IMR-90 (cell line): Measurements from ENCODE around the gene CGNL1. TPM values are rescaled to one million over a fixed set of nuclear protein-coding genes. Genes with fewer than 3 reads are reported as not detected.

Source experiments
- ATAC-seq: fragments of 200-7000 bp; cut with Tn5 transposase; 2 replicates; pipeline ENCODE4 v1.9.1; 2020; ENCODE audit warnings: low read depth, mild to moderate bottlenecking, moderate library complexity
- BruUV-seq: library from RNA; stranded (reverse); fragments of 400-500 nt; replicated peaks from 2 replicates; lab custom pipeline; 2021; lab: Mats Ljungman, UMichigan
- CTCF ChIA-PET: fragments of 300-600 bp; formaldehyde crosslinking; extraction: SDS; loops from one replicate; lab custom pipeline; 2021; ENCODE audit warnings: antibody characterized with exemption; lab: Yijun Ruan, JAX
- POLR2A ChIA-PET: fragments of 300-600 bp; sonication (Branson Sonifier 250); formaldehyde crosslinking; loops from one replicate; lab custom pipeline; 2022; ENCODE audit warnings: antibody characterized with exemption; ENCODE audit not compliant: unreplicated experiment; lab: Charles Lee
- DNase-seq: peaks from one replicate; pipeline ENCODE4 v3.0.0; 2013
- H2AFZ ChIP-seq: replicated peaks from 2 replicates; pipeline ENCODE3; 2013; ENCODE audit warnings: low read length, mild to moderate bottlenecking; ENCODE audit not compliant: poor library complexity
- H2AK5ac ChIP-seq: 2 replicates; pipeline ENCODE4 v1.6.1; 2013; ENCODE audit warnings: low read depth, low read length, inconsistent platforms
- H2AK9ac ChIP-seq: replicated peaks from 2 replicates; pipeline ENCODE3; 2013; ENCODE audit warnings: mild to moderate bottlenecking, low read depth, low read length, moderate library complexity; ENCODE audit not compliant: poor library complexity
- H2BK120ac ChIP-seq: 2 replicates; pipeline ENCODE4 v1.6.1; 2013; ENCODE audit warnings: low read depth, low read length, inconsistent platforms
- H2BK15ac ChIP-seq: 3 replicates; pipeline ENCODE4 v1.6.1; 2013; ENCODE audit warnings: low read depth, low read length, inconsistent platforms
- H2BK20ac ChIP-seq: 2 replicates; pipeline ENCODE4 v1.6.1; 2013; ENCODE audit warnings: low read depth, mild to moderate bottlenecking, inconsistent platforms, low read length, moderate library complexity
- H2BK5ac ChIP-seq: 2 replicates; pipeline ENCODE4 v1.6.1; 2013; ENCODE audit warnings: mild to moderate bottlenecking, low read depth, low read length, inconsistent platforms; ENCODE audit not compliant: poor library complexity, severe bottlenecking
- H3K14ac ChIP-seq: replicated peaks from 2 replicates; pipeline ENCODE4 v1.6.1; 2013; ENCODE audit warnings: low read depth, low read length, inconsistent platforms
- H3K18ac ChIP-seq: 2 replicates; pipeline ENCODE4 v1.6.1; 2013; ENCODE audit warnings: low read depth, low read length, control low read depth
- H3K23ac ChIP-seq: 2 replicates; pipeline ENCODE4 v1.6.1; 2013; ENCODE audit warnings: low read depth, low read length, inconsistent platforms
- H3K27ac ChIP-seq: 2 replicates; pipeline ENCODE4 v1.5.1; 2013; ENCODE audit warnings: mild to moderate bottlenecking, control low read depth, low read length; ENCODE audit not compliant: insufficient read depth
- H3K27me3 ChIP-seq: 2 replicates; pipeline ENCODE4 v1.6.1; 2013; ENCODE audit warnings: low read length; ENCODE audit not compliant: control insufficient read depth, insufficient read depth
- H3K36me3 ChIP-seq: 2 replicates; pipeline ENCODE4 v1.6.1; 2013; ENCODE audit warnings: low read length, mixed read lengths; ENCODE audit not compliant: control insufficient read depth, insufficient read depth
- H3K4ac ChIP-seq: 2 replicates; pipeline ENCODE4 v1.6.1; 2013; ENCODE audit warnings: low read depth, low read length, inconsistent platforms
- H3K4me1 ChIP-seq: 2 replicates; pipeline ENCODE4 v1.6.1; 2013; ENCODE audit warnings: low read length, mixed read lengths; ENCODE audit not compliant: control insufficient read depth, insufficient read depth
- H3K4me2 ChIP-seq: 2 replicates; pipeline ENCODE4 v1.6.1; 2013; ENCODE audit warnings: low read depth, mild to moderate bottlenecking, control low read depth, low read length, moderate library complexity
- H3K4me3 ChIP-seq: 2 replicates; pipeline ENCODE4 v1.5.1; 2013; ENCODE audit warnings: low read depth, mild to moderate bottlenecking, control low read depth, low read length, moderate library complexity; ENCODE audit not compliant: insufficient read depth
- H3K56ac ChIP-seq: 2 replicates; pipeline ENCODE4 v1.6.1; 2013; ENCODE audit warnings: low read length, inconsistent platforms; ENCODE audit not compliant: insufficient read depth; ENCODE audit errors: extremely low read depth
- H3K79me1 ChIP-seq, 2 experiments: 2 replicates each; pipeline ENCODE4 v1.6.1; 2013; ENCODE audit warnings: low read length in 2 of 2, inconsistent platforms in 1 of 2, low read depth in 1 of 2
- H3K9ac ChIP-seq: 2 replicates; pipeline ENCODE4 v1.6.1; 2013; ENCODE audit warnings: low read depth, low read length, control low read depth
- H3K9me1 ChIP-seq: 2 replicates; pipeline ENCODE4 v1.6.1; 2013; ENCODE audit warnings: low read length, inconsistent platforms; ENCODE audit not compliant: insufficient read depth
- H3K9me3 ChIP-seq: 2 replicates; pipeline ENCODE4 v1.6.1; 2013; ENCODE audit warnings: low read length; ENCODE audit not compliant: control insufficient read depth, insufficient read depth
- H4K20me1 ChIP-seq: 2 replicates; pipeline ENCODE4 v1.6.1; 2013; ENCODE audit warnings: low read length, inconsistent platforms; ENCODE audit not compliant: insufficient read depth
- H4K5ac ChIP-seq: 2 replicates; pipeline ENCODE4 v1.6.1; 2013; ENCODE audit warnings: mild to moderate bottlenecking, low read depth, low read length, control low read depth
- H4K8ac ChIP-seq, 2 experiments: 2 replicates each; pipeline ENCODE4 v1.6.1; 2013; ENCODE audit warnings: low read depth in 2 of 2, low read length in 2 of 2, control low read depth in 1 of 2, inconsistent platforms in 1 of 2
- H4K91ac ChIP-seq: 2 replicates; pipeline ENCODE4 v1.6.1; 2013; ENCODE audit warnings: low read depth, low read length, inconsistent platforms; ENCODE audit not compliant: insufficient read depth
- BHLHE40 ChIP-seq: fragments of 150-350 bp; IDR thresholded peaks from 2 replicates; pipeline ENCODE4 v1.6.1; 2016; ENCODE audit warnings: mild to moderate bottlenecking, low read depth, low read length
- CEBPB ChIP-seq: IDR thresholded peaks from 2 replicates; pipeline ENCODE4 v1.6.1; 2012; ENCODE audit warnings: low read depth, low read length, improper control_type of control experiment
- CHD1 ChIP-seq: IDR thresholded peaks from 2 replicates; pipeline ENCODE4 v1.6.1; 2012; ENCODE audit warnings: low read depth, low read length, improper control_type of control experiment
- CTCF ChIP-seq: conservative IDR thresholded peaks from 2 replicates; pipeline ENCODE4 v1.5.1; 2012; ENCODE audit warnings: mild to moderate bottlenecking, low read depth, low read length, improper control_type of control experiment
- ELK1 ChIP-seq: fragments of 150-350 bp; IDR thresholded peaks from 2 replicates; pipeline ENCODE4 v1.6.1; 2016; ENCODE audit warnings: low read depth, mild to moderate bottlenecking, low read length, moderate library complexity, borderline replicate concordance
- FOS ChIP-seq: fragments of 150-350 bp; IDR thresholded peaks from 2 replicates; pipeline ENCODE4 v1.6.1; 2016; ENCODE audit warnings: low read depth, low read length
- MAFK ChIP-seq: IDR thresholded peaks from 2 replicates; pipeline ENCODE4 v1.6.1; 2012; ENCODE audit warnings: low read depth, low read length, improper control_type of control experiment
- MAZ ChIP-seq: IDR thresholded peaks from 2 replicates; pipeline ENCODE4 v1.6.1; 2012; ENCODE audit warnings: low read depth, mild to moderate bottlenecking, low read length, improper control_type of control experiment, moderate library complexity, borderline replicate concordance
- MXI1 ChIP-seq: IDR thresholded peaks from 2 replicates; pipeline ENCODE4 v1.6.1; 2012; ENCODE audit warnings: low read depth, mild to moderate bottlenecking, low read length, moderate library complexity, borderline replicate concordance
- NFE2L2 ChIP-seq: fragments of 150-350 bp; IDR thresholded peaks from 2 replicates; pipeline ENCODE4 v1.6.1; 2016; ENCODE audit warnings: low read depth, mild to moderate bottlenecking, low read length
- POLR2A ChIP-seq: IDR thresholded peaks from 2 replicates; pipeline ENCODE4 v1.6.1; 2012; ENCODE audit warnings: mild to moderate bottlenecking, low read depth, low read length
- RAD21 ChIP-seq: IDR thresholded peaks from 2 replicates; pipeline ENCODE4 v1.6.1; 2012; ENCODE audit warnings: low read length, improper control_type of control experiment
- RCOR1 ChIP-seq: IDR thresholded peaks from 2 replicates; pipeline ENCODE4 v1.6.1; 2012; ENCODE audit warnings: mild to moderate bottlenecking, low read length, improper control_type of control experiment; ENCODE audit not compliant: insufficient replicate concordance
- RFX5 ChIP-seq: IDR thresholded peaks from 2 replicates; pipeline ENCODE4 v1.8.0; 2012; ENCODE audit warnings: low read depth, mild to moderate bottlenecking, low read length, moderate library complexity
- SMC3 ChIP-seq: fragments of 150-350 bp; IDR thresholded peaks from 2 replicates; pipeline ENCODE4 v1.6.1; 2016; ENCODE audit warnings: low read depth, mild to moderate bottlenecking, antibody characterized with exemption, low read length, moderate library complexity
- USF2 ChIP-seq: fragments of 150-350 bp; IDR thresholded peaks from 2 replicates; pipeline ENCODE4 v1.6.1; 2017; ENCODE audit warnings: mild to moderate bottlenecking, antibody characterized with exemption, low read length, low read depth
- WGBS, 2 experiments: methylation state at CpG; one replicate each; pipeline versions ENCODE4 v1.1.5 to v1.1.7; 2013; ENCODE audit warnings: missing lambda C conversion rate in 2 of 2; ENCODE audit not compliant: insufficient read length in 1 of 2; ENCODE audit errors: extremely low coverage in 2 of 2; 5-methylcytosine and 5-hydroxymethylcytosine counted together
- dilution Hi-C: fragments of 300-500 bp; cut with HindIII; formaldehyde crosslinking; loops from one replicate; pipeline ENCODE4 v1.14.3; 2018; ENCODE audit warnings: low sequenced_read_pairs; ENCODE audit not compliant: unreplicated experiment
- in situ Hi-C: fragments of 300-500 bp; cut with MboI; formaldehyde crosslinking; loops from 3 replicates; pipeline ENCODE4 v1.14.3; 2019; ENCODE audit warnings: low sequenced_read_pairs, inconsistent platforms, mixed read lengths
- intact Hi-C: fragments of 100-400 bp; cut with micrococcal nuclease; formaldehyde crosslinking; loops from 2 replicates; pipeline ENCODE4 v1.10.0; 2022
- polyA plus RNA-seq, 3 experiments: library from polyadenylated mRNA; depleted of rRNA; stranded (reverse); fragments of >200 nt; gene quantifications; 2 replicates each; pipeline ENCODE4 v1.2.3, GENCODE V29; 2012; ENCODE audit warnings: low replicate concordance in 1 of 3
- total RNA-seq: library from RNA; depleted of rRNA; stranded (reverse); fragments of >200 nt; gene quantifications from 2 replicates; pipeline ENCODE4 v1.2.3, GENCODE V29; 2012

CGNL1 gene
- total and polyA plus RNA-seq, 2 of the 4 experiments (the other 2 are of a cell fraction): 0.07 to 0.18 TPM

- H2BK15ac ChIP-seq: no peak overlapping the region
Measured at GRCh38 chr15:57549935-57550334, 173.6 kb downstream of the CGNL1 start.

More at GRCh38 chr15:57549935-57550334, 173.6 kb downstream of the CGNL1 start:
- intact Hi-C loops: no loop called here
- no peak overlapping the region for H3K14ac ChIP-seq
- in situ Hi-C loops: loop anchor here (25.0 kb wide), 2 partner anchors 638 to 738 kb away; partner anchors contain the start of gene TCF12
- no peak overlapping the region for H4K5ac ChIP-seq
- TF ChIP-seq MXI1 (no peak), POLR2A (no peak), CHD1 (no peak), BHLHE40 (no peak), MAFK (no peak), SMC3 (no peak), RAD21 (no peak), USF2 (no peak), RFX5 (no peak), MAZ (no peak), RCOR1 (no peak), FOS (no peak), ELK1 (no peak), CEBPB (no peak), NFE2L2 (no peak), CTCF (no peak)
- BruUV-seq: no TSS peak
- no peak overlapping the region; the same call in 1 of the 2 replicates for H2BK120ac ChIP-seq
- no peak overlapping the region for H4K91ac ChIP-seq
- CTCF ChIA-PET: interaction anchor here (0.8 to 1.0 kb wide), 2 partner anchors 8 to 209 kb away, joined by 4 read pairs; no protein-coding TSS in a partner anchor
- H3K9me1 ChIP-seq: peaks cover 15% of the 10 kb centered on the region
- no peak overlapping the region for H2AK9ac ChIP-seq
- H3K18ac ChIP-seq: no peak overlapping the region
- H2AFZ ChIP-seq: no peak overlapping the region
- no peak overlapping the region for H2BK5ac ChIP-seq
- peaks cover 8% of the 10 kb centered on the region for H3K4me1 ChIP-seq
- H3K9me3 ChIP-seq: no peaks in the 10 kb centered on the region
- no peak overlapping the region for H2BK20ac ChIP-seq
- dilution Hi-C loops: loop anchor here (25.0 kb wide), 1 partner anchor 213 kb away; no protein-coding TSS in a partner anchor
- DNase-seq (no peak), ATAC-seq (no peak)
- H3K79me1 ChIP-seq: no peaks in the 10 kb centered on the region
- peaks cover 12% of the 10 kb centered on the region for H3K27me3 ChIP-seq
- H4K8ac ChIP-seq: no peak overlapping the region
- no peak overlapping the region for H3K9ac ChIP-seq
- WGBS, 2 experiments: no CpG with 5 or more reads among the region's 6 CpGs
- H3K4me3 ChIP-seq: no peak overlapping the region
- no peaks in the 10 kb centered on the region for H3K36me3 ChIP-seq
- H3K4me2 ChIP-seq: no peak overlapping the region
- no peak overlapping the region for H3K27ac ChIP-seq
- POLR2A ChIA-PET: no interaction called here
- no peak overlapping the region for H3K56ac ChIP-seq
- no peaks in the 10 kb centered on the region for H4K20me1 ChIP-seq
- no peak overlapping the region; the same call in 1 of the 2 replicates for H2AK5ac ChIP-seq
- H3K23ac ChIP-seq: no peak overlapping the region
- peak overlapping the region; percentile 33; the same call in 1 of the 2 replicates for H3K4ac ChIP-seq
